Measurements from ENCODE around the gene GHITM.
"Not testable (repeated sequence)": the region's sequence is repeated elsewhere in the genome, so short reads cannot be mapped to it uniquely, and the experiment has no call there.

The GHITM gene

DNA sequence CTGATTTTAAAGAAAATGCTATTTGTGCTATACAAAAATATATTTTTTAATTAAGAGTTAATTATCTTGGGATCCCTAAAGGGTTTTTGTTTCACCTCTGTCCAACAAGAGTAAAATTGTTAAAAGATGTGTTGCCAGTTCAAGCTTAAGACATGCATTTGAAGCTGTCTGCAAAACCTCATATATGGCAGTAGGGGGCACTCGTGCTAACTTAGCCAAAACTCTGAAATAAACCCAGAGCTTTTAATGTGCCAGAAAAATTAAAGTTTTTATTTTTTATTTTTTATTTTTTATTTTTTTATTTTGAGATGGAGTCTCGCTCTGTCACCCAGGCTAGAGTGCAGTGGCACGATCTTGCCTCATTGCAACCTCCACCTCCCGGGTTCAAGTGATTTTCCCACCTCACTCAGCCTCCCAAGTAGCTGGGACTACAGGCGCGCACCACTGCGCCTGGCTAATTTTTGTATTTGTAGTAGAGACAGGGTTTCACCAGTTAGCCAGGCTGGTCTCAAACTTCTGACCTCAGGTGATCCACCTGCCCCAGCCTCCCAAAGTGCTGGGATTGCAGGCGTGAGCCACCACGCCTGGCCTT, 8.8 kb downstream of the GHITM start:
- H3K27ac ChIP-seq (ENCODE audit: insufficient read depth in 1 of 2, low read depth in 1 of 2, low read length in 2 of 2, poor library complexity in 1 of 2, severe bottlenecking in 2 of 2); H3K27me3 ChIP-seq (replicated peaks in 2 of 5; ENCODE audit: control insufficient read depth in 4 of 5, insufficient read depth in 5 of 5, low read length in 4 of 5); H3K9me3 ChIP-seq (ENCODE audit: control extremely low read depth in 1 of 5, control insufficient read depth in 4 of 5, insufficient read depth in 2 of 5, low read depth in 1 of 5, low read length in 4 of 5); H3K4me1 ChIP-seq (ENCODE audit: control extremely low read depth in 1 of 4, control insufficient read depth in 4 of 4, insufficient read depth in 4 of 4, low read length in 3 of 4); H3K4me3 ChIP-seq (ENCODE audit: control insufficient read depth in 1 of 7, extremely low read depth in 1 of 7, insufficient read depth in 4 of 7, low read depth in 2 of 7, low read length in 6 of 7); POLR2A ChIA-PET: not testable (repeated sequence)
- no CpG with 5 or more reads among the region's 9 CpGs for WGBS (ENCODE audit: insufficient coverage)
- peak; percentile 44 to 79 (median 77) for DNase-seq
- peaks cover 22 to 82% (median 68%) of the 10 kb centered on the region in 4 experiments for H3K36me3 ChIP-seq (ENCODE audit: control insufficient read depth in 4 of 4, insufficient read depth in 4 of 4, low read length in 3 of 4)
- CTCF ChIA-PET, result interaction anchor here (1.0 to 3.4 kb wide), 14 partner anchors 8 to 389 kb away, joined by 3 to 30 read pairs (median 4); no protein-coding TSS in a partner anchor

DNA sequence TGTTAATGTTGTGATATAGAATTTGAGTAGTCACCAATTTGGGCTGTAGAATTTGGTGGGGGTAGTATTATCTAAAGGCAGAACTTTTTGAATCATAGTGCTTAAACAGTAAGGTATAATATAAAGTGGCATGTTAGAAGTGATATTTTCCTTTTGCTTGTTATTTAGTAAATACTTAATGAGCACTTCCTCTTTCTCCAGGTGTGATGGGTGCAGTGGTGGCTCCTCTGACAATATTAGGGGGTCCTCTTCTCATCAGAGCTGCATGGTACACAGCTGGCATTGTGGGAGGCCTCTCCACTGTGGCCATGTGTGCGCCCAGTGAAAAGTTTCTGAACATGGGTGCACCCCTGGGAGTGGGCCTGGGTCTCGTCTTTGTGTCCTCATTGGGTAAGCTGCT, 10.5 kb downstream of the GHITM start:
- DNase-seq, result no peak
- Histone ChIP-seq H3K4me3 (ENCODE audit: control insufficient read depth in 1 of 7, extremely low read depth in 1 of 7, insufficient read depth in 4 of 7, low read depth in 2 of 7, low read length in 6 of 7) (no peak overlapping the region), H3K9me3 (ENCODE audit: control extremely low read depth in 1 of 5, control insufficient read depth in 4 of 5, insufficient read depth in 2 of 5, low read depth in 1 of 5, low read length in 4 of 5) (no peaks in the 10 kb centered on the region), H3K27me3 (replicated peaks in 2 of 5; ENCODE audit: control insufficient read depth in 4 of 5, insufficient read depth in 5 of 5, low read length in 4 of 5) (no peaks in the 10 kb centered on the region), H3K27ac (ENCODE audit: insufficient read depth in 1 of 2, low read depth in 1 of 2, low read length in 2 of 2, poor library complexity in 1 of 2, severe bottlenecking in 2 of 2) (no peak overlapping the region), H3K4me1 (ENCODE audit: control extremely low read depth in 1 of 4, control insufficient read depth in 4 of 4, insufficient read depth in 4 of 4, low read length in 3 of 4) (no peaks in the 10 kb centered on the region), H3K36me3 (ENCODE audit: control insufficient read depth in 4 of 4, insufficient read depth in 4 of 4, low read length in 3 of 4) (peaks cover 15 to 83% (median 63%) of the 10 kb centered on the region in 4 experiments)
- ChIA-PET CTCF (interaction anchor here (0.7 to 2.7 kb wide), 9 partner anchors 8 to 61 kb away, joined by 3 to 12 read pairs (median 4); no protein-coding TSS in a partner anchor), POLR2A (no interaction called here)
- WGBS (ENCODE audit: insufficient coverage), result no CpG with 5 or more reads among the region's 2 CpGs

DNA sequence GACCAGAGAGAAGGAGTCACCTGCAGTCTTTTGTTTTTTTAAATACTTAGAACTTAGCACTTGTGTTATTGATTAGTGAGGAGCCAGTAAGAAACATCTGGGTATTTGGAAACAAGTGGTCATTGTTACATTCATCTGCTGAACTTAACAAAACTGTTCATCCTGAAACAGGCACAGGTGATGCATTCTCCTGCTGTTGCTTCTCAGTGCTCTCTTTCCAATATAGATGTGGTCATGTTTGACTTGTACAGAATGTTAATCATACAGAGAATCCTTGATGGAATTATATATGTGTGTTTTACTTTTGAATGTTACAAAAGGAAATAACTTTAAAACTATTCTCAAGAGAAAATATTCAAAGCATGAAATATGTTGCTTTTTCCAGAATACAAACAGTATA, 13.5 kb downstream of the GHITM start:
- POLR2A ChIA-PET, result no interaction called here
- no peak overlapping the region for H3K27ac ChIP-seq (ENCODE audit: insufficient read depth in 1 of 2, low read depth in 1 of 2, low read length in 2 of 2, poor library complexity in 1 of 2, severe bottlenecking in 2 of 2)
- CTCF ChIA-PET, result no interaction called here
- H3K9me3 ChIP-seq (ENCODE audit: control extremely low read depth in 1 of 5, control insufficient read depth in 4 of 5, insufficient read depth in 2 of 5, low read depth in 1 of 5, low read length in 4 of 5), result no peaks in the 10 kb centered on the region
- peaks cover 0 to 9% (median 0%) of the 10 kb centered on the region in 4 experiments for H3K4me1 ChIP-seq (ENCODE audit: control extremely low read depth in 1 of 4, control insufficient read depth in 4 of 4, insufficient read depth in 4 of 4, low read length in 3 of 4)
- H3K36me3 ChIP-seq (ENCODE audit: control insufficient read depth in 4 of 4, insufficient read depth in 4 of 4, low read length in 3 of 4), result peaks cover 12 to 64% (median 42%) of the 10 kb centered on the region in 4 experiments
- H3K4me3 ChIP-seq (ENCODE audit: control insufficient read depth in 1 of 7, extremely low read depth in 1 of 7, insufficient read depth in 4 of 7, low read depth in 2 of 7, low read length in 6 of 7), result no peak overlapping the region
- H3K27me3 ChIP-seq (replicated peaks in 2 of 5; ENCODE audit: control insufficient read depth in 4 of 5, insufficient read depth in 5 of 5, low read length in 4 of 5), result no peaks in the 10 kb centered on the region
- DNase-seq, result no peak

DNA sequence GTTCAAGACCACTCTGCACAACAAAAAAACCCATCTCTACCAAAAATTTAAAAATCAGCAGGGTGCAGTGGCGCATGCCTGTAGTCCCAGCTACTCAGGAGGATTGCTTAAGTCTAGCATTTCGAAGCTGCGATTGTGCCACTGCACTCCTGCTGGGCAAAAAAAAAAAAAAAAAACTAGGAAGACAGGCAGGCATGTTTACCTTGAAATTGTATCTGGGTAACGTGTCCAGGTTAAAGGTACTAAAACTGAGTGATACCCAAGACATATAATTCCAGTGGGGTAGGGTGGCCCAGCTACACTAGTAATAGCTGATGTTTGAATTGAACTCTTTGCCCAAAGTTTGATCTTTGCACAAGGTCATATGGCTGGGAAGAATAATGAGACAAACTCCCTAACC, 16.2 kb downstream of the GHITM start:
- WGBS (ENCODE audit: insufficient coverage), result 77% methylated on average over 2 of the region's 4 CpGs
- Histone ChIP-seq H3K4me1 (ENCODE audit: control extremely low read depth in 1 of 4, control insufficient read depth in 4 of 4, insufficient read depth in 4 of 4, low read length in 3 of 4) (peaks cover 0 to 13% (median 0%) of the 10 kb centered on the region in 4 experiments), H3K27ac (ENCODE audit: insufficient read depth in 1 of 2, low read depth in 1 of 2, low read length in 2 of 2, poor library complexity in 1 of 2, severe bottlenecking in 2 of 2) (no peak overlapping the region), H3K27me3 (replicated peaks in 2 of 5; ENCODE audit: control insufficient read depth in 4 of 5, insufficient read depth in 5 of 5, low read length in 4 of 5) (peaks cover 0 to 14% (median 4%) of the 10 kb centered on the region in 5 experiments), H3K4me3 (ENCODE audit: control insufficient read depth in 1 of 7, extremely low read depth in 1 of 7, insufficient read depth in 4 of 7, low read depth in 2 of 7, low read length in 6 of 7) (no peak overlapping the region), H3K9me3 (ENCODE audit: control extremely low read depth in 1 of 5, control insufficient read depth in 4 of 5, insufficient read depth in 2 of 5, low read depth in 1 of 5, low read length in 4 of 5) (no peaks in the 10 kb centered on the region), H3K36me3 (ENCODE audit: control insufficient read depth in 4 of 4, insufficient read depth in 4 of 4, low read length in 3 of 4) (peaks cover 11 to 41% (median 25%) of the 10 kb centered on the region in 4 experiments)
- ChIA-PET CTCF (interaction anchor here (0.7 to 2.2 kb wide), 5 partner anchors 14 to 58 kb away, joined by 3 to 9 read pairs (median 4); partner anchors contain the start of gene GHITM), POLR2A (interaction anchor here (0.6 kb wide), 1 partner anchor 1022 kb away, joined by 3 read pairs; no protein-coding TSS in a partner anchor)
- DNase-seq, result no peak

DNA sequence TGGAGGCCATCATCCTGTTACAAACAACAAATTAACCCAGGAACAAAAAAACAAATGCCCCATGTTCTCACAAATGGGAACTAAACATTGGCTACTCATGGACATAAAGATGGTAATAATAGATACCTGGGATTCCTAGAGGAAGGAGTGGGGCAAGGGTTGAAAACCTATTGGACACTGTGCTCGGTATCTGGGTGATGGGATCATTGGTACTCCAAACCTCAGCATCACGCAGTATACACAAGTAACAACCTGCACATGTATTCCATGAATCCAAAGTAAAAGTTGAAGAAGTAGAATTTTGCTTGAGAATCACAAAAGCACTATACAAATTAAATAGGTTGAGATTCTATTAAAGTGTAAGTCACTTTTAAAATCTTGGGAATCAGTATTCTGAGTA, 16.7 kb downstream of the GHITM start:
- no CpG with 5 or more reads among the region's 2 CpGs for WGBS (ENCODE audit: insufficient coverage)
- no peak overlapping the region for H3K27ac ChIP-seq (ENCODE audit: insufficient read depth in 1 of 2, low read depth in 1 of 2, low read length in 2 of 2, poor library complexity in 1 of 2, severe bottlenecking in 2 of 2)
- peaks cover 0 to 13% (median 0%) of the 10 kb centered on the region in 4 experiments for H3K4me1 ChIP-seq (ENCODE audit: control extremely low read depth in 1 of 4, control insufficient read depth in 4 of 4, insufficient read depth in 4 of 4, low read length in 3 of 4)
- H3K36me3 ChIP-seq (ENCODE audit: control insufficient read depth in 4 of 4, insufficient read depth in 4 of 4, low read length in 3 of 4), result peaks cover 6 to 36% (median 21%) of the 10 kb centered on the region in 4 experiments
- H3K4me3 ChIP-seq (ENCODE audit: control insufficient read depth in 1 of 7, extremely low read depth in 1 of 7, insufficient read depth in 4 of 7, low read depth in 2 of 7, low read length in 6 of 7), result no peak overlapping the region
- no peak for DNase-seq
- H3K27me3 ChIP-seq (replicated peaks in 2 of 5; ENCODE audit: control insufficient read depth in 4 of 5, insufficient read depth in 5 of 5, low read length in 4 of 5), result peaks cover 0 to 14% (median 4%) of the 10 kb centered on the region in 5 experiments
- no peaks in the 10 kb centered on the region for H3K9me3 ChIP-seq (ENCODE audit: control extremely low read depth in 1 of 5, control insufficient read depth in 4 of 5, insufficient read depth in 2 of 5, low read depth in 1 of 5, low read length in 4 of 5)
- CTCF ChIA-PET, result interaction anchor here (0.7 to 2.2 kb wide), 4 partner anchors 14 to 58 kb away, joined by 3 to 9 read pairs (median 4); partner anchors contain the start of gene GHITM
- POLR2A ChIA-PET, result no interaction called here

DNA sequence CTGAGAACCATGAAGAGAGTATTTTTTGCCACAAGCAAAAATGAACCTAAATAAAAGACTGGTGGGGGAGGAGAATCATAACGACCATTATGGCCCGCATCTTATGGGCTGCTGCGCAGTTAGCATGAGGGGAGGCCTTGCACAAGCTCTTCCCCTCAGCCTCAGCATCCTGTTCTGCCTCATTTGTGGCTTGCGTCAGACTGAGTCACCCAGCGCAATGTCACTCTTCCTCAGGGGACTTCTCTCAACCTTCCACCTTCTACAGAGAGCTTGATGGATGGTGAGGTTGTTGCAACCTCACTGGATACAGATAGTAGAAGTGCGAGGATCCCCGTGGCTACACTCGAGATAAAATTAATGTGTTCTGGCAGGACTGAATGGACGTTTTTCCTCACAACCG, 17.5 kb downstream of the GHITM start:
- H3K4me3 ChIP-seq (ENCODE audit: control insufficient read depth in 1 of 7, extremely low read depth in 1 of 7, insufficient read depth in 4 of 7, low read depth in 2 of 7, low read length in 6 of 7), result no peak overlapping the region
- peak; percentile 25 to 74 (median 73) for DNase-seq
- no peaks in the 10 kb centered on the region for H3K9me3 ChIP-seq (ENCODE audit: control extremely low read depth in 1 of 5, control insufficient read depth in 4 of 5, insufficient read depth in 2 of 5, low read depth in 1 of 5, low read length in 4 of 5)
- 66% methylated on average over 4 of the region's 10 CpGs for WGBS (ENCODE audit: insufficient coverage)
- ChIA-PET CTCF (interaction anchor here (2.2 kb wide), 1 partner anchor 48 kb away, joined by 9 read pairs; no protein-coding TSS in a partner anchor), POLR2A (no interaction called here)
- H3K27ac ChIP-seq (ENCODE audit: insufficient read depth in 1 of 2, low read depth in 1 of 2, low read length in 2 of 2, poor library complexity in 1 of 2, severe bottlenecking in 2 of 2), result no peak overlapping the region
- H3K27me3 ChIP-seq (replicated peaks in 2 of 5; ENCODE audit: control insufficient read depth in 4 of 5, insufficient read depth in 5 of 5, low read length in 4 of 5), result peaks cover 0 to 20% (median 5%) of the 10 kb centered on the region in 5 experiments
- peaks cover 3 to 31% (median 18%) of the 10 kb centered on the region in 4 experiments for H3K36me3 ChIP-seq (ENCODE audit: control insufficient read depth in 4 of 4, insufficient read depth in 4 of 4, low read length in 3 of 4)
- H3K4me1 ChIP-seq (ENCODE audit: control extremely low read depth in 1 of 4, control insufficient read depth in 4 of 4, insufficient read depth in 4 of 4, low read length in 3 of 4), result peaks cover 0 to 13% (median 0%) of the 10 kb centered on the region in 4 experiments

DNA sequence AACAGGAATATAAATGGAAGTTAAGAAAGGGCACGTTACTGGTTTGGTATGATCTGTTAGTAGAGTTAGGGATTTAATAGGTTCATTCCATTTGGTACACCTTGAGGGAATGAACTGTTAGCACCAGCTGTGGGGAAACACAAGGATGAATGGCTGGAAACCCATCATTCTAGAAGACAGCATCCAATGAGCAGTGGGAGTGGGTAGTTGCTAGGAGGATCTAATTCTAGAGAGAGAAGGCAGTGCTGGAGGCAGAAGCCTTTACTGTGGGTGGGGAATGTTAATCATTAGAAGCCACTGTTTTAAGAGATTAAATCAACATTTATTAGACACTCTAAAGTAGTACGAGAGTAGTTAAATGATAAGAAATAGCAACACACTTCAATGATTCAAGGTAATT, 18.8 kb downstream of the GHITM start:
- ChIA-PET CTCF (interaction anchor here (1.3 to 2.5 kb wide), 2 partner anchors 9 to 19 kb away, joined by 3 to 8 read pairs; no protein-coding TSS in a partner anchor), POLR2A (no interaction called here)

More for the DNA sequence above, 18.8 kb downstream of the GHITM start:
- H3K27ac ChIP-seq (ENCODE audit: insufficient read depth in 1 of 2, low read depth in 1 of 2, low read length in 2 of 2, poor library complexity in 1 of 2, severe bottlenecking in 2 of 2), result no peak overlapping the region
- WGBS (ENCODE audit: insufficient coverage), result 80% methylated on average over 1 of the region's 2 CpGs
- no peaks in the 10 kb centered on the region for H3K9me3 ChIP-seq (ENCODE audit: control extremely low read depth in 1 of 5, control insufficient read depth in 4 of 5, insufficient read depth in 2 of 5, low read depth in 1 of 5, low read length in 4 of 5)
- H3K4me1 ChIP-seq (ENCODE audit: control extremely low read depth in 1 of 4, control insufficient read depth in 4 of 4, insufficient read depth in 4 of 4, low read length in 3 of 4), result peaks cover 0 to 13% (median 0%) of the 10 kb centered on the region in 4 experiments
- DNase-seq, result no peak
- H3K36me3 ChIP-seq (ENCODE audit: control insufficient read depth in 4 of 4, insufficient read depth in 4 of 4, low read length in 3 of 4), result peaks cover 3 to 22% (median 10%) of the 10 kb centered on the region in 4 experiments
- peaks cover 0 to 22% (median 8%) of the 10 kb centered on the region in 5 experiments for H3K27me3 ChIP-seq (replicated peaks in 2 of 5; ENCODE audit: control insufficient read depth in 4 of 5, insufficient read depth in 5 of 5, low read length in 4 of 5)
- H3K4me3 ChIP-seq (ENCODE audit: control insufficient read depth in 1 of 7, extremely low read depth in 1 of 7, insufficient read depth in 4 of 7, low read depth in 2 of 7, low read length in 6 of 7), result no peak overlapping the region
